Aorta (tissue), 5 donors: ENCODE measurements around the gene PTPN23. TPM values are rescaled to one million over a fixed set of nuclear protein-coding genes. Genes with fewer than 3 reads are reported as not detected.

Experiments used
- ATAC-seq: fragments of 200-7000 bp; cut with Tn5 transposase; one replicate; pipeline ENCODE4 v1.9.1; 2022; ENCODE audit warnings: moderate library complexity; ENCODE audit not compliant: low FRiP score
- DNase-seq, 2 donors: peaks; one replicate each; pipeline ENCODE4 v3.0.0-alpha.2; 2020
- H3K27ac ChIP-seq, 2 donors: one replicate each; pipeline ENCODE4 v1.5.1; 2013; ENCODE audit warnings: low read length in 2 of 2, mild to moderate bottlenecking in 2 of 2, moderate library complexity in 2 of 2, control low read depth in 1 of 2, inconsistent platforms in 1 of 2, low read depth in 1 of 2
- H3K27me3 ChIP-seq, 2 donors: one replicate each; pipeline ENCODE4 v1.6.1; 2013; ENCODE audit warnings: control low read depth in 1 of 2, low read length in 1 of 2, mild to moderate bottlenecking in 1 of 2, moderate library complexity in 1 of 2; ENCODE audit not compliant: insufficient read depth in 2 of 2, control insufficient read depth in 1 of 2
- H3K36me3 ChIP-seq, 2 donors: one replicate each; pipeline ENCODE4 v1.6.1; 2013; ENCODE audit warnings: control low read depth in 1 of 2, low read length in 1 of 2, mild to moderate bottlenecking in 1 of 2; ENCODE audit not compliant: insufficient read depth in 2 of 2, control insufficient read depth in 1 of 2
- H3K4me1 ChIP-seq, 2 donors: one replicate each; pipeline ENCODE4 v1.6.1; 2013; ENCODE audit warnings: low read length in 2 of 2, control low read depth in 1 of 2, mild to moderate bottlenecking in 1 of 2, moderate library complexity in 1 of 2; ENCODE audit not compliant: insufficient read depth in 2 of 2, control insufficient read depth in 1 of 2
- H3K4me3 ChIP-seq, 2 donors: one replicate each; pipeline ENCODE4 v1.5.1; 2013; ENCODE audit warnings: low read length in 2 of 2, control low read depth in 1 of 2, mild to moderate bottlenecking in 1 of 2
- H3K9me3 ChIP-seq: one replicate; pipeline ENCODE4 v1.6.1; 2013; ENCODE audit warnings: mild to moderate bottlenecking, low read length; ENCODE audit not compliant: control insufficient read depth
- WGBS, 2 donors: extraction: QIAGEN DNeasy Blood & Tissue Kit; methylation state at CpG; one replicate each; pipeline ENCODE4 v1.1.7; 2013; 5-methylcytosine and 5-hydroxymethylcytosine counted together
- intact Hi-C, 2 donors: fragments of 100-400 bp; cut with DNase I; formaldehyde crosslinking; loops; one replicate each; pipeline versions ENCODE4 v1.14.2 to v1.15.0; 2022
- polyA plus RNA-seq, 2 donors: library from polyadenylated mRNA; stranded (reverse); fragments of 200-250 nt; gene quantifications; one replicate each; pipeline ENCODE4 v1.2.3, GENCODE V29; 2013
- total RNA-seq, 2 donors: library from RNA; stranded (reverse); fragmentation: NEBNext Ultra II Directional; extraction: Animal tissue kit (Norgen Biotek cat#: 25700); gene quantifications; one replicate each; pipeline ENCODE4 v1.2.1, GENCODE V29; 2021
- donor health status: healthy with polysubstance abuse.
- donor health status: Bipolar disorder and iron deficiency.
- donor health status: DM: no; HTN: no; CAD: no.
- donor health status: DM: no; HTN: no; CAD: no.
- donor health status: DM: yes; HTN: yes; CAD: no.

The PTPN23 gene
- total and polyA plus RNA-seq, 4 donors = 7.1 to 44.0 (median 28.3) TPM

GRCh38 chr3:47378869-47379268 is 2.0 kb upstream of the PTPN23 start:
- no peaks in the 10 kb centered on the region for H3K36me3 ChIP-seq
- no peak for ATAC-seq
- no peak overlapping the region for H3K4me3 ChIP-seq
- DNase-seq = no peak
- H3K9me3 ChIP-seq = no peaks in the 10 kb centered on the region
- intact Hi-C loops = loop anchor here in 1 of 2 donors (5.0 kb wide), 1 partner anchor 97 kb away; the partner anchor contains the start of genes KIF9 and KLHL18
- peaks cover 0 to 4% of the 10 kb centered on the region in 2 donors for H3K4me1 ChIP-seq
- no peak overlapping the region for H3K27ac ChIP-seq
- no peaks in the 10 kb centered on the region for H3K27me3 ChIP-seq

- 90% methylated on average over 19 of the region's 19 CpGs for WGBS, 2 donors
- H3K27ac ChIP-seq = no peak overlapping the region
- no peak for DNase-seq
- intact Hi-C loops = loop anchor here in 1 of 2 donors (5.0 kb wide), 1 partner anchor 97 kb away; the partner anchor contains the start of genes KIF9 and KLHL18
- no peak for ATAC-seq
- H3K27me3 ChIP-seq = no peaks in the 10 kb centered on the region
- H3K4me1 ChIP-seq = peaks cover 0 to 4% of the 10 kb centered on the region in 2 donors
- no peaks in the 10 kb centered on the region for H3K9me3 ChIP-seq
- H3K4me3 ChIP-seq = peak overlapping the region in 1 of 2 donors; percentile 44
- no peaks in the 10 kb centered on the region for H3K36me3 ChIP-seq
Observed at GRCh38 chr3:47379411-47379899, 1.4 kb upstream of the PTPN23 start.

- WGBS, 2 donors = 8% methylated on average over 23 of the region's 23 CpGs
- H3K9me3 ChIP-seq = no peaks in the 10 kb centered on the region
- peak; percentile 26 for ATAC-seq
- H3K27ac ChIP-seq = peak overlapping the region in 1 of 2 donors; percentile 65
- DNase-seq = no peak
- no peaks in the 10 kb centered on the region for H3K27me3 ChIP-seq
- intact Hi-C loops = no loop called here
- peak overlapping the region; percentile 44 to 59 for H3K4me3 ChIP-seq
- no peaks in the 10 kb centered on the region for H3K36me3 ChIP-seq
- peaks cover 0 to 4% of the 10 kb centered on the region in 2 donors for H3K4me1 ChIP-seq
Observed at GRCh38 chr3:47380026-47380600, 708 bp upstream of the PTPN23 start.

- peak; percentile 94 to 95 for DNase-seq
- ATAC-seq = peak; percentile 91
- 3 to 4% methylated on average over 44 of the region's 44 CpGs for WGBS, 2 donors
- Histone ChIP-seq H3K9me3 (no peaks in the 10 kb centered on the region), H3K36me3 (no peaks in the 10 kb centered on the region), H3K4me3 (peak overlapping the region; percentile 68 to 83), H3K27me3 (no peaks in the 10 kb centered on the region), H3K27ac (peak overlapping the region; percentile 49 to 93), H3K4me1 (peaks cover 0 to 4% of the 10 kb centered on the region in 2 donors)
- intact Hi-C loops = no loop called here
Observed at GRCh38 chr3:47381317-47382157, 716 bp downstream of the PTPN23 start.

GRCh38 chr3:47384425-47384824 is 3.6 kb downstream of the PTPN23 start:
- Histone ChIP-seq H3K27ac (no peak overlapping the region), H3K9me3 (no peaks in the 10 kb centered on the region), H3K4me1 (peaks cover 0 to 4% of the 10 kb centered on the region in 2 donors), H3K27me3 (no peaks in the 10 kb centered on the region), H3K4me3 (no peak overlapping the region), H3K36me3 (peaks cover 0 to 3% of the 10 kb centered on the region in 2 donors)
- intact Hi-C loops = no loop called here
- DNase-seq (no peak), ATAC-seq (no peak)
- 72 to 85% methylated on average over 3 to 4 of the region's 4 CpGs for WGBS, 2 donors

GRCh38 chr3:47385007-47385406 is 4.2 kb downstream of the PTPN23 start:
- intact Hi-C loops = no loop called here
- no peak overlapping the region for H3K4me3 ChIP-seq
- ATAC-seq (no peak), DNase-seq (no peak)
- no peak overlapping the region for H3K27ac ChIP-seq
- 82 to 87% methylated on average over 4 of the region's 4 CpGs for WGBS, 2 donors
- no peaks in the 10 kb centered on the region for H3K9me3 ChIP-seq
- peaks cover 0 to 3% of the 10 kb centered on the region in 2 donors for H3K36me3 ChIP-seq
- H3K27me3 ChIP-seq = no peaks in the 10 kb centered on the region
- H3K4me1 ChIP-seq = peaks cover 0 to 2% of the 10 kb centered on the region in 2 donors

GRCh38 chr3:47385796-47386195 is 5.0 kb downstream of the PTPN23 start:
- Histone ChIP-seq H3K4me3 (no peak overlapping the region), H3K27me3 (no peaks in the 10 kb centered on the region), H3K36me3 (peaks cover 0 to 3% of the 10 kb centered on the region in 2 donors), H3K4me1 (peaks cover 0 to 2% of the 10 kb centered on the region in 2 donors), H3K27ac (no peak overlapping the region), H3K9me3 (no peaks in the 10 kb centered on the region)
- intact Hi-C loops = no loop called here
- 65 to 69% methylated on average over 2 of the region's 2 CpGs for WGBS, 2 donors
- no peak for ATAC-seq
- DNase-seq = no peak

GRCh38 chr3:47392933-47393332 is 12.1 kb downstream of the PTPN23 start:
- 95 to 97% methylated on average over 3 of the region's 3 CpGs for WGBS, 2 donors
- no peak for DNase-seq
- no peaks in the 10 kb centered on the region for H3K27me3 ChIP-seq
- peaks cover 0 to 4% of the 10 kb centered on the region in 2 donors for H3K4me1 ChIP-seq
- ATAC-seq = no peak
- intact Hi-C loops = no loop called here
- peaks cover 0 to 3% of the 10 kb centered on the region in 2 donors for H3K36me3 ChIP-seq
- no peak overlapping the region for H3K4me3 ChIP-seq
- no peaks in the 10 kb centered on the region for H3K9me3 ChIP-seq
- H3K27ac ChIP-seq = no peak overlapping the region
